Measurements from ENCODE around the gene NDUFS8.

The NDUFS8 gene

GRCh38 chr11:68061508-68061907 is 31.0 kb downstream of the NDUFS8 start:
- DNase-seq (ENCODE audit: low read depth): no peak
- no peak overlapping the region for H3K4me3 ChIP-seq (ENCODE audit: low read depth, low read length)
- TF ChIP-seq, protein P1, sequence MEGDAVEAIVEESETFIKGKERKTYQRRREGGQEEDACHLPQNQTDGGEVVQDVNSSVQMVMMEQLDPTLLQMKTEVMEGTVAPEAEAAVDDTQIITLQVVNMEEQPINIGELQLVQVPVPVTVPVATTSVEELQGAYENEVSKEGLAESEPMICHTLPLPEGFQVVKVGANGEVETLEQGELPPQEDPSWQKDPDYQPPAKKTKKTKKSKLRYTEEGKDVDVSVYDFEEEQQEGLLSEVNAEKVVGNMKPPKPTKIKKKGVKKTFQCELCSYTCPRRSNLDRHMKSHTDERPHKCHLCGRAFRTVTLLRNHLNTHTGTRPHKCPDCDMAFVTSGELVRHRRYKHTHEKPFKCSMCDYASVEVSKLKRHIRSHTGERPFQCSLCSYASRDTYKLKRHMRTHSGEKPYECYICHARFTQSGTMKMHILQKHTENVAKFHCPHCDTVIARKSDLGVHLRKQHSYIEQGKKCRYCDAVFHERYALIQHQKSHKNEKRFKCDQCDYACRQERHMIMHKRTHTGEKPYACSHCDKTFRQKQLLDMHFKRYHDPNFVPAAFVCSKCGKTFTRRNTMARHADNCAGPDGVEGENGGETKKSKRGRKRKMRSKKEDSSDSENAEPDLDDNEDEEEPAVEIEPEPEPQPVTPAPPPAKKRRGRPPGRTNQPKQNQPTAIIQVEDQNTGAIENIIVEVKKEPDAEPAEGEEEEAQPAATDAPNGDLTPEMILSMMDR (IDR thresholded peaks at IDR 0.05; ENCODE audit: low read depth, low read length, missing control alignments): no peak

DNA sequence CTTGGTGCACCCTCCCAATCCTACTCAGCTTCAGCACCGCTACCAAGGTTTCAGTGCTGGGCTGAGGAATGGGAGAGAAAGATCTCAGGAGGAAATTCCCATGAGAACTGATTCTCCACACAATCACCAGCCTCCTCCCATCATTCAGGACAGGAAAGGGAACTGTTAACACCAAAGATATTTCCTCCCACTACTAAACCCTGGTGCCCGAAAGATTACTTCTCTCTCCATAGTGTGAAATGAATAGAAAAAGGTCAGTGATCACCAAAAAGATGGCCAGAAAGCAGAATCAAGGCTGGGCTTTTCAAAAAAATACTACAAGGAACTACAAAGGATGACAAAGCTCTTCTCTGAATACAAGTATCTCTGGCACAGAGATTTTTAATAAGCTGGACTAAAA is 34.4 kb downstream of the NDUFS8 start:
- TF ChIP-seq, protein P1 (IDR thresholded peaks at IDR 0.05; ENCODE audit: low read depth, low read length, missing control alignments): no peak
- H3K4me3 ChIP-seq (ENCODE audit: low read depth, low read length): no peak overlapping the region
- no peak for DNase-seq (ENCODE audit: low read depth)

DNA sequence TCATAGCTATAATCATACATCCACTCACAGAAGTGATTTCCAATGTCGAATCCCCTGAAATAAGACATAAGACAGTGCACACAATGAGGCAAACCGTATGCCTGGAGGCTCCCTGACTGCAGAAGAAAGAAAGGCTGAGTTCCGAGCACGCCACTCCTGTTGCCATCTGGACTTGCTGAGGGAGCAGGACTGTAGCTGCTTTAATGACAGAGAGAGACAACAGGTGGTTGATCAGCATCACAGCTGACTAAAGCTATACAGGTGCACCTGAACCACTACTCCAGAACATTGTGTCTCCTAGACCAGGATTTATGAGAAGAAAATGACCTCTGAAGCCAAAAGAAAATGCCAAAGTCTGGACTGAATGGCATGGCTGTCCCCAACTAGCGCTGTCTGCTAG is 35.4 kb downstream of the NDUFS8 start:
- DNase-seq (ENCODE audit: low read depth): no peak
- TF ChIP-seq, protein P1 (IDR thresholded peaks at IDR 0.05; ENCODE audit: low read depth, low read length, missing control alignments): no peak
- H3K4me3 ChIP-seq (ENCODE audit: low read depth, low read length): no peak overlapping the region

DNA sequence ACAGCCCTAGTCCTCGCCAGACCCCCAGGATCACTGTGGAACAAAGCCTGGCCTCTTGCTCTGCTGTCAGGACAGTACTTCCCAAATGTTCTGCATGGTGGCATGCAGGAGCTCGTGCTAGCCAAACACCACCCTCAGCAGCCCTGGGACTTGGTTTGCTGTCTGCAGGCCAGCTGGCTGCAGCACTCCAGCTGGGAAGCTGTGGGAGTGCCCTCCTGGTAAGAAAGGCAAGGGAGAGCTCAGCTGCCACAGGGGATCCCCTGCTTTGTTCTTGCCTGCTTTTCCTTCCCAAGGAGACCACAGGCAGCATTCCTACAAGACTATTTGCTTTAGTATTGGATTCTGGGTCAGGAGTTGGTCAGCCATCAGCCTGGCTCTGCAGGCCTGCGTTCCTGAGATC is 36.3 kb downstream of the NDUFS8 start:
- H3K4me3 ChIP-seq (ENCODE audit: low read depth, low read length): no peak overlapping the region
- TF ChIP-seq, protein P1 (IDR thresholded peaks at IDR 0.05; ENCODE audit: low read depth, low read length, missing control alignments): no peak

GRCh38 chr11:68067991-68068390 is 37.5 kb downstream of the NDUFS8 start:
- no peak for DNase-seq (ENCODE audit: low read depth)
- no peak overlapping the region for H3K4me3 ChIP-seq (ENCODE audit: low read depth, low read length)
- TF ChIP-seq, protein P1 (IDR thresholded peaks at IDR 0.05; ENCODE audit: low read depth, low read length, missing control alignments): no peak

More for the DNA sequence above, 36.3 kb downstream of the NDUFS8 start:
- no peak for DNase-seq (ENCODE audit: low read depth)

DNA sequence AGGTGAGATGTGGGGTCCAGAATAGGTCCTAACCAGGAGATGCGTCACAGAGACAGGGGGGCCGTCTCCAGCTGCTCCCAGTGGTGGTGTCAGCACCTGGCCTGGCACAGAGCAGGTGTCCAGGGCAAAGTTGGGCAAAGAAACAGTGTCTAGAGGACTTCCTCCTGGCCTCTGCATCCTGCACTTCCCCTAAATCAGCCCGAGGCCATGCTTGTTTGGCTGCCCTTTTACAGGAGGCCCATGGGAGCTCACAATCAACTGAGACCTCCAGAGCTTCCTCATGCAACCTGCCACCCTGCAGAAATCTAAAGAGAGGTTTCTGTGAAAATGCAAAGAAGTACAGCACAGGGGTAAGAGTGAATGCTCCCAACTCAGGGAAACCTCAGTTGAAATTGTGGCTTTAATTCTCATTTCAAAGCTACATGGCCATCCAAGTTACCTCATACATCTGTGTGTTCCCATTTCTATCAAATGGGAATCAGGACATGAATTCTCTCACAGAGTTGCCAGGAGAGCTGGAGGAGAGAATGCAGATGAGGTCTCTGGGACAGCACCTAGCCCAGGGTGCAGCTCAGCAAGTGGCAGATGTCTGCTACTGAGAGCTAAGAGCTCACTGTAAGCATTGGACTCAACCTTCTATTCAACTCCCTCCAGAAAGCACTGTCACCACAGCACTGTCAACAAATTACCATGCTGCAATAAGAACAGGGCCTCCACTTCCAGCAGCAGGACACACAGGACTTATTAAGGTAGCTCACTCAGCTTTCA is 41.0 kb downstream of the NDUFS8 start:
- TF ChIP-seq, protein P1 (IDR thresholded peaks at IDR 0.05; ENCODE audit: low read depth, low read length, missing control alignments): no peak
- no peak overlapping the region for H3K4me3 ChIP-seq (ENCODE audit: low read depth, low read length)
- no peak for DNase-seq (ENCODE audit: low read depth)

Measured in GM12864 (cell line).